HCT116 (cell line): Measurements from ENCODE around the gene ZNRF3. TPM values are rescaled to one million over a fixed set of nuclear protein-coding genes. Genes with fewer than 3 reads are reported as not detected.

Experiments used
- ATAC-seq: fragments of 200-7000 bp; cut with Tn5 transposase; 2 replicates; pipeline ENCODE4 v1.9.1; 2020; ENCODE audit warnings: mild to moderate bottlenecking, moderate library complexity
- BruUV-seq: library from RNA; stranded (reverse); fragments of 400-500 nt; replicated peaks from 2 replicates; lab custom pipeline; 2021; lab: Mats Ljungman, UMichigan
- CTCF ChIA-PET: fragments of 300-600 bp; sonication (Branson Sonifier 250); formaldehyde crosslinking; loops from one replicate; lab custom pipeline; 2021; ENCODE audit warnings: antibody characterized with exemption; lab: Charles Lee
- POLR2A ChIA-PET: fragments of 300-600, 350-600 bp; sonication (Branson Sonifier 250); formaldehyde crosslinking; loops from one replicate; lab custom pipeline; 2021; ENCODE audit warnings: antibody characterized with exemption; lab: Charles Lee
- RAD21 ChIA-PET, 2 experiments: fragments of 300-600 bp; sonication (Branson Sonifier 250); formaldehyde crosslinking; loops; one replicate each; lab custom pipeline; 2023; ENCODE audit warnings: low total read pairs in 2 of 2; ENCODE audit not compliant: uncharacterized antibody in 2 of 2, unreplicated experiment in 2 of 2, low non-redundant PET in 1 of 2; lab: Charles Lee
- DNase-seq: peaks from one replicate; pipeline ENCODE4 v3.0.0-alpha.2; 2010; ENCODE audit warnings: low read depth, low spot score
- H2AFZ ChIP-seq: fragments of 200-600 bp; shearing (Covaris generic), sonication (generic); 2 replicates; pipeline ENCODE4 v1.6.1; 2017; ENCODE audit warnings: low read depth, mixed run types, mixed read lengths, antibody characterized with exemption, low read length; ENCODE audit not compliant: poor library complexity, severe bottlenecking
- H3K27ac ChIP-seq: 2 replicates; pipeline ENCODE4 v1.5.1; 2012; ENCODE audit warnings: low read depth, low read length
- H3K27me3 ChIP-seq: fragments of 200-600 bp; sonication (generic); 2 replicates; pipeline ENCODE4 v1.6.1; 2016; ENCODE audit warnings: mixed run types, low read length, mixed read lengths; ENCODE audit not compliant: insufficient read depth
- H3K36me3 ChIP-seq, 2 experiments: fragments of 200-500 bp in 1 of 2; fragments of 200-600 bp in 1 of 2; sonication (Bioruptor generic) in 1 of 2; sonication (generic) in 1 of 2; 2 replicates each; pipeline versions ENCODE4 v1.5.1 to v1.6.1; 2014 to 2016; ENCODE audit warnings: low read length in 2 of 2, inconsistent platforms in 1 of 2, mixed read lengths in 1 of 2, mixed run types in 1 of 2; ENCODE audit not compliant: insufficient read depth in 2 of 2, control insufficient read depth in 1 of 2
- H3K4me1 ChIP-seq, 2 experiments: fragments of 200-600 bp in 1 of 2; sonication (generic) in 1 of 2; 2 replicates each; pipeline versions ENCODE4 v1.5.1 to v1.6.1; 2012 to 2017; ENCODE audit warnings: low read length in 2 of 2, inconsistent platforms in 1 of 2, mild to moderate bottlenecking in 1 of 2, mixed read lengths in 1 of 2, mixed run types in 1 of 2, moderate library complexity in 1 of 2; ENCODE audit not compliant: insufficient read depth in 2 of 2, control insufficient read depth in 1 of 2
- H3K4me2 ChIP-seq: fragments of 200-600 bp; sonication (generic); 2 replicates; pipeline ENCODE4 v1.6.1; 2017; ENCODE audit warnings: mixed run types, low read length, mixed read lengths
- H3K4me3 ChIP-seq, 2 experiments: fragments of 200-600 bp in 1 of 2; sonication (generic) in 1 of 2; replicated peaks in 1 of 2; 2 replicates each; pipeline ENCODE4 v1.5.1; 2011 to 2016; ENCODE audit warnings: low read length in 2 of 2, control low read depth in 1 of 2, low read depth in 1 of 2, mild to moderate bottlenecking in 1 of 2, mixed read lengths in 1 of 2, mixed run types in 1 of 2
- H3K79me2 ChIP-seq: fragments of 200-600 bp; sonication (generic); 2 replicates; pipeline ENCODE4 v1.6.1; 2017; ENCODE audit warnings: mild to moderate bottlenecking, mixed run types, low read length, moderate library complexity, mixed read lengths; ENCODE audit not compliant: insufficient read depth
- H3K9ac ChIP-seq: fragments of 200-600 bp; sonication (generic); 2 replicates; pipeline ENCODE4 v1.6.1; 2016; ENCODE audit warnings: low read length, mixed read lengths
- H3K9me2 ChIP-seq: fragments of 200-600 bp; sonication (generic), shearing (Covaris generic); 2 replicates; pipeline ENCODE4 v1.6.1; 2017; ENCODE audit warnings: mixed run types, mild to moderate bottlenecking, moderate library complexity; ENCODE audit not compliant: insufficient read depth
- H3K9me3 ChIP-seq, 2 experiments: fragments of 200-500 bp in 1 of 2; fragments of 200-600 bp in 1 of 2; sonication (Bioruptor generic) in 1 of 2; sonication (generic) in 1 of 2; 2 replicates each; pipeline ENCODE4 v1.6.1; 2014 to 2017; ENCODE audit warnings: low read length in 2 of 2, mixed read lengths in 2 of 2, inconsistent platforms in 1 of 2, low read depth in 1 of 2, mild to moderate bottlenecking in 1 of 2, mixed run types in 1 of 2, moderate library complexity in 1 of 2; ENCODE audit not compliant: control insufficient read depth in 1 of 2, insufficient read depth in 1 of 2
- H4K20me1 ChIP-seq: fragments of 200-600 bp; sonication (generic), shearing (Covaris generic); 2 replicates; pipeline ENCODE4 v1.6.1; 2017; ENCODE audit warnings: mixed run types, mild to moderate bottlenecking, moderate library complexity; ENCODE audit not compliant: insufficient read depth
- CBX3 ChIP-seq: IDR thresholded peaks from 2 replicates; pipeline ENCODE4 v1.6.1; 2012; ENCODE audit warnings: low read depth
- ELF1 ChIP-seq: IDR thresholded peaks from 2 replicates; pipeline ENCODE4 v1.6.1; 2012; ENCODE audit warnings: low read depth, borderline replicate concordance
- EZH2phosphoT487 ChIP-seq: fragments of 200-600 bp; IDR thresholded peaks from 2 replicates; pipeline ENCODE4 v1.6.1; 2018; ENCODE audit warnings: antibody characterized with exemption, borderline replicate concordance
- POLR2AphosphoS5 ChIP-seq: IDR thresholded peaks from 2 replicates; pipeline ENCODE4 v1.6.1; 2011; ENCODE audit warnings: mild to moderate bottlenecking, low read depth, low read length, moderate library complexity
- SP1 ChIP-seq: IDR thresholded peaks from 2 replicates; pipeline ENCODE4 v1.6.1; 2012; ENCODE audit warnings: low read depth
- intact Hi-C: fragments of 100-400 bp; cut with micrococcal nuclease; formaldehyde crosslinking; loops from 2 replicates; pipeline ENCODE4 v1.10.0; 2022
- total RNA-seq: library from RNA; stranded (reverse); gene quantifications from one replicate; pipeline ENCODE4 v1.2.1, GENCODE V29; 2021; ENCODE audit not compliant: unreplicated experiment
- TF ChIP-seq, protein P1 (sequence below): IDR thresholded peaks from 2 replicates; pipeline ENCODE4 v1.6.1; 2012; ENCODE audit warnings: low read depth
- TF ChIP-seq, protein P2 (sequence below): IDR thresholded peaks from 2 replicates; pipeline ENCODE4 v1.6.1; 2011; ENCODE audit warnings: mild to moderate bottlenecking, low read length, moderate library complexity; ENCODE audit not compliant: insufficient replicate concordance; ENCODE audit errors: extremely low read depth

The ZNRF3 gene
- total RNA-seq, 1 experiment from 2014 or later, result 12.2 TPM

DNA sequence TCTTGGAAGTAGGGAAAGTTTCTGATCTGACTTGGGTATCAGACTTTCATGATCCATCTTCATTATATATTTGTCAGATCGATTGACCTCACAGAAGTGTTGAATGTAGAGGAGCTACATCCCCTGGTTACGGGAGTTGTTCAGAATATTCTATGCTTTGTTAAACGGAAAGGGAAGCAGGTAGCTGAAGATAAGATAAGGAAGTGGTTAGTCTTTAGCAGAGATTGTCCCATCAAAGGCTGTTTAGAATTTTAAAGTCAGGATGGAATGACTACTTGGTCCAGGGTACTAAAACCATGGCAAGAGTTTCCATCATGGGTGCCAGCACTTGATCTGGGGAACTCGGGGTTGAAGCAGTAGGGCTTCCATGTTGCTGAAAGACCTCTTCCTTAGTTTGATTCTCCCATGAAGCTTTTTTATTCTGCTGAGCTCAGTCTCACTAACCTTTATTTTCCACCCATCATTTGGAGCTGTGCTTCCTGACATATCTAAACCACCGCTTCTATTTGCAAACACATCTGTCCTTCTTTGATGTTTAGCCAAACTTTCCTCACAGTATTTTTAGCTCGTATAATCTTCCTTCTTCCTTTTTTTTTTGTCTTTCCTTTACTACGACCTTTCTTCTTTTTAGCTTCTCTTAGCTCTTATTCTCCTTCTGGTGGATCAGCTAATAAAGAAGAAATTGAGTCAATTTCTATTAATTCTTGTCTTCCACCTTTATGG lies 182.3 kb downstream of the ZNRF3 start:
- ATAC-seq, result no peak
- H4K20me1 ChIP-seq, result no peaks in the 10 kb centered on the region
- H3K9me3 ChIP-seq, result no peaks in the 10 kb centered on the region
- no peaks in the 10 kb centered on the region for H3K36me3 ChIP-seq
- H3K79me2 ChIP-seq, result no peaks in the 10 kb centered on the region
- no peak overlapping the region for H3K27ac ChIP-seq
- H3K9ac ChIP-seq, result no peak overlapping the region
- no peak overlapping the region for H2AFZ ChIP-seq
- H3K4me1 ChIP-seq, result peaks cover 0 to 4% of the 10 kb centered on the region in 2 experiments; a peak in 2 of 4 replicates
- H3K4me3 ChIP-seq, result no peak overlapping the region
- BruUV-seq, result no TSS peak
- TF ChIP-seq CBX3, result no peak
- TF ChIP-seq, protein P1, sequence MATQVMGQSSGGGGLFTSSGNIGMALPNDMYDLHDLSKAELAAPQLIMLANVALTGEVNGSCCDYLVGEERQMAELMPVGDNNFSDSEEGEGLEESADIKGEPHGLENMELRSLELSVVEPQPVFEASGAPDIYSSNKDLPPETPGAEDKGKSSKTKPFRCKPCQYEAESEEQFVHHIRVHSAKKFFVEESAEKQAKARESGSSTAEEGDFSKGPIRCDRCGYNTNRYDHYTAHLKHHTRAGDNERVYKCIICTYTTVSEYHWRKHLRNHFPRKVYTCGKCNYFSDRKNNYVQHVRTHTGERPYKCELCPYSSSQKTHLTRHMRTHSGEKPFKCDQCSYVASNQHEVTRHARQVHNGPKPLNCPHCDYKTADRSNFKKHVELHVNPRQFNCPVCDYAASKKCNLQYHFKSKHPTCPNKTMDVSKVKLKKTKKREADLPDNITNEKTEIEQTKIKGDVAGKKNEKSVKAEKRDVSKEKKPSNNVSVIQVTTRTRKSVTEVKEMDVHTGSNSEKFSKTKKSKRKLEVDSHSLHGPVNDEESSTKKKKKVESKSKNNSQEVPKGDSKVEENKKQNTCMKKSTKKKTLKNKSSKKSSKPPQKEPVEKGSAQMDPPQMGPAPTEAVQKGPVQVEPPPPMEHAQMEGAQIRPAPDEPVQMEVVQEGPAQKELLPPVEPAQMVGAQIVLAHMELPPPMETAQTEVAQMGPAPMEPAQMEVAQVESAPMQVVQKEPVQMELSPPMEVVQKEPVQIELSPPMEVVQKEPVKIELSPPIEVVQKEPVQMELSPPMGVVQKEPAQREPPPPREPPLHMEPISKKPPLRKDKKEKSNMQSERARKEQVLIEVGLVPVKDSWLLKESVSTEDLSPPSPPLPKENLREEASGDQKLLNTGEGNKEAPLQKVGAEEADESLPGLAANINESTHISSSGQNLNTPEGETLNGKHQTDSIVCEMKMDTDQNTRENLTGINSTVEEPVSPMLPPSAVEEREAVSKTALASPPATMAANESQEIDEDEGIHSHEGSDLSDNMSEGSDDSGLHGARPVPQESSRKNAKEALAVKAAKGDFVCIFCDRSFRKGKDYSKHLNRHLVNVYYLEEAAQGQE, result no peak
- no peak for TF ChIP-seq EZH2phosphoT487
- TF ChIP-seq ELF1, result no peak
- TF ChIP-seq SP1, result no peak
- TF ChIP-seq POLR2AphosphoS5, result no peak
- TF ChIP-seq, protein P2, sequence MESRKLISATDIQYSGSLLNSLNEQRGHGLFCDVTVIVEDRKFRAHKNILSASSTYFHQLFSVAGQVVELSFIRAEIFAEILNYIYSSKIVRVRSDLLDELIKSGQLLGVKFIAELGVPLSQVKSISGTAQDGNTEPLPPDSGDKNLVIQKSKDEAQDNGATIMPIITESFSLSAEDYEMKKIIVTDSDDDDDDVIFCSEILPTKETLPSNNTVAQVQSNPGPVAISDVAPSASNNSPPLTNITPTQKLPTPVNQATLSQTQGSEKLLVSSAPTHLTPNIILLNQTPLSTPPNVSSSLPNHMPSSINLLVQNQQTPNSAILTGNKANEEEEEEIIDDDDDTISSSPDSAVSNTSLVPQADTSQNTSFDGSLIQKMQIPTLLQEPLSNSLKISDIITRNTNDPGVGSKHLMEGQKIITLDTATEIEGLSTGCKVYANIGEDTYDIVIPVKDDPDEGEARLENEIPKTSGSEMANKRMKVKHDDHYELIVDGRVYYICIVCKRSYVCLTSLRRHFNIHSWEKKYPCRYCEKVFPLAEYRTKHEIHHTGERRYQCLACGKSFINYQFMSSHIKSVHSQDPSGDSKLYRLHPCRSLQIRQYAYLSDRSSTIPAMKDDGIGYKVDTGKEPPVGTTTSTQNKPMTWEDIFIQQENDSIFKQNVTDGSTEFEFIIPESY, result no peak
- TF ChIP-seq, all 23 proteins: peak for 0
- DNase-seq, result no peak
- ChIA-PET POLR2A (no interaction called here), RAD21 (no interaction called here), CTCF (no interaction called here)
- no peaks in the 10 kb centered on the region for H3K27me3 ChIP-seq
- no peak overlapping the region for H3K4me2 ChIP-seq
- H3K9me2 ChIP-seq, result no peaks in the 10 kb centered on the region
- intact Hi-C loops, result no loop called here
